SK-N-SH (cell line): Measurements from ENCODE around the gene IQGAP1. TPM values are rescaled to one million over a fixed set of nuclear protein-coding genes. Genes with fewer than 3 reads are reported as not detected.

Experiments used
- CTCF ChIA-PET: fragments of 300-600, 350-600 bp; formaldehyde crosslinking; extraction: SDS; loops from one replicate; lab custom pipeline; 2021; lab: Yijun Ruan, JAX
- POLR2A ChIA-PET: fragments of 350-600 bp; sonication (Branson Sonifier 250); formaldehyde crosslinking; extraction: SDS; loops from one replicate; lab custom pipeline; 2020; ENCODE audit warnings: antibody characterized with exemption, inconsistent platforms; lab: Yijun Ruan, JAX
- DNase-seq: peaks from one replicate; pipeline ENCODE4 v3.0.0; 2012
- H2AFZ ChIP-seq: fragments of 200-600 bp; sonication (generic); 2 replicates; pipeline ENCODE4 v1.8.1; 2016; ENCODE audit warnings: antibody characterized with exemption, mild to moderate bottlenecking, low read depth
- H3F3A ChIP-seq: fragments of 200-600 bp; sonication (generic); replicated peaks from 2 replicates; pipeline ENCODE3; 2016; ENCODE audit warnings: antibody characterized with exemption, mild to moderate bottlenecking; ENCODE audit not compliant: insufficient read depth
- H3K27ac ChIP-seq, 2 experiments: fragments of 200-500 bp in 1 of 2; fragments of 200-600 bp in 1 of 2; sonication (Bioruptor generic) in 1 of 2; sonication (generic), shearing (Covaris generic) in 1 of 2; 2 replicates each; pipeline versions ENCODE4 v1.5.1 to v1.6.1; 2014 to 2016; ENCODE audit warnings: low read depth in 2 of 2, inconsistent platforms in 1 of 2, low read length in 1 of 2, mild to moderate bottlenecking in 1 of 2, mixed read lengths in 1 of 2
- H3K27me3 ChIP-seq: fragments of 200-600 bp; sonication (generic), shearing (Covaris generic); 2 replicates; pipeline ENCODE4 v1.6.1; 2016; ENCODE audit warnings: mixed run types; ENCODE audit not compliant: insufficient read depth
- H3K36me3 ChIP-seq, 2 experiments: fragments of 200-500 bp in 1 of 2; fragments of 200-600 bp in 1 of 2; sonication (Bioruptor generic) in 1 of 2; sonication (generic) in 1 of 2; replicated peaks in 1 of 2; 2 replicates each; pipeline versions ENCODE3 to v1.5.1; 2014 to 2016; ENCODE audit warnings: low read length in 1 of 2, mild to moderate bottlenecking in 1 of 2; ENCODE audit not compliant: insufficient read depth in 2 of 2, control insufficient read depth in 1 of 2
- H3K4me1 ChIP-seq, 2 experiments: fragments of 200-500 bp in 1 of 2; fragments of 200-600 bp in 1 of 2; sonication (Bioruptor generic) in 1 of 2; sonication (generic), shearing (Covaris generic) in 1 of 2; 2 replicates each; pipeline versions ENCODE4 v1.5.1 to v1.6.1; 2014 to 2016; ENCODE audit warnings: low read depth in 1 of 2, low read length in 1 of 2, mixed run types in 1 of 2; ENCODE audit not compliant: insufficient read depth in 2 of 2, control insufficient read depth in 1 of 2
- H3K4me2 ChIP-seq: fragments of 200-600 bp; sonication (generic), shearing (Covaris generic); 2 replicates; pipeline ENCODE4 v1.6.1; 2017; ENCODE audit warnings: mixed run types
- H3K4me3 ChIP-seq, 2 experiments: fragments of 200-500 bp in 1 of 2; fragments of 200-600 bp in 1 of 2; sonication (Bioruptor generic) in 1 of 2; sonication (generic), shearing (Covaris generic) in 1 of 2; 2 replicates each; pipeline versions ENCODE4 v1.5.1 to v1.8.1; 2014 to 2016; ENCODE audit warnings: low read depth in 2 of 2, inconsistent platforms in 1 of 2, low read length in 1 of 2, mild to moderate bottlenecking in 1 of 2, mixed read lengths in 1 of 2, moderate library complexity in 1 of 2
- H3K79me2 ChIP-seq: fragments of 200-600 bp; sonication (generic); 2 replicates; pipeline ENCODE4 v1.8.1; 2017; ENCODE audit warnings: mild to moderate bottlenecking; ENCODE audit not compliant: insufficient read depth
- H3K9ac ChIP-seq: fragments of 200-600 bp; sonication (generic); 2 replicates; pipeline ENCODE4 v1.6.1; 2017; ENCODE audit warnings: mixed run types
- H3K9me2 ChIP-seq: fragments of 200-600 bp; sonication (generic); 2 replicates; pipeline ENCODE4 v1.6.1; 2017; ENCODE audit warnings: mixed run types
- H3K9me3 ChIP-seq: fragments of 200-600 bp; sonication (generic); 2 replicates; pipeline ENCODE4 v1.6.1; 2017; ENCODE audit warnings: mixed run types, mild to moderate bottlenecking, moderate library complexity
- H4K20me1 ChIP-seq: fragments of 200-600 bp; sonication (generic); 2 replicates; pipeline ENCODE4 v1.6.1; 2017; ENCODE audit warnings: mild to moderate bottlenecking, mixed run types; ENCODE audit not compliant: insufficient read depth
- CTCF ChIP-seq: fragments of 200-600 bp; sonication (generic); IDR thresholded peaks from 2 replicates; pipeline ENCODE4 v1.6.1; 2017; ENCODE audit warnings: antibody characterized with exemption, mild to moderate bottlenecking, moderate library complexity
- FOXJ3 ChIP-seq: sonication (generic); formaldehyde crosslinking; IDR thresholded peaks from 2 replicates; pipeline ENCODE4 v1.5.1; 2020; ENCODE audit warnings: mild to moderate bottlenecking, missing genetic modification reagents
- GABPA ChIP-seq: IDR thresholded peaks from 2 replicates; pipeline ENCODE4 v1.4.0; 2012; ENCODE audit warnings: low read depth, mild to moderate bottlenecking
- GATA2 ChIP-seq: sonication (generic); formaldehyde crosslinking; IDR thresholded peaks from 2 replicates; pipeline ENCODE4 v1.5.0; 2020; ENCODE audit warnings: mild to moderate bottlenecking, missing genetic modification reagents
- IRF3 ChIP-seq: fragments of 150-350 bp; IDR thresholded peaks from 2 replicates; pipeline ENCODE4 v1.6.1; 2016; ENCODE audit warnings: mild to moderate bottlenecking, low read depth, low read length
- MXI1 ChIP-seq: IDR thresholded peaks from 2 replicates; pipeline ENCODE4 v1.6.1; 2012; ENCODE audit warnings: mild to moderate bottlenecking, low read depth, low read length, improper control_type of control experiment
- NFIC ChIP-seq: IDR thresholded peaks from 2 replicates; pipeline ENCODE4 v1.4.0; 2012; ENCODE audit warnings: borderline replicate concordance
- NRF1 ChIP-seq: IDR thresholded peaks from 2 replicates; pipeline ENCODE4 v1.6.1; 2012; ENCODE audit warnings: low read depth, mild to moderate bottlenecking, low read length
- PBX3 ChIP-seq: IDR thresholded peaks from 2 replicates; pipeline ENCODE4; 2012
- RAD21 ChIP-seq: IDR thresholded peaks from 2 replicates; pipeline ENCODE4 v1.6.1; 2012; ENCODE audit warnings: mild to moderate bottlenecking, low read length
- RCOR1 ChIP-seq: fragments of 150-350 bp; IDR thresholded peaks from 2 replicates; pipeline ENCODE4 v1.6.1; 2017; ENCODE audit warnings: antibody characterized with exemption, low read length
- REST ChIP-seq: IDR thresholded peaks from 2 replicates; pipeline ENCODE4 v1.6.1; 2012; ENCODE audit warnings: mild to moderate bottlenecking, low read depth, low read length, moderate library complexity
- RFX5 ChIP-seq: IDR thresholded peaks from 2 replicates; pipeline ENCODE4 v1.6.1; 2012; ENCODE audit warnings: mild to moderate bottlenecking, improper control_type of control experiment, low read length
- USF1 ChIP-seq: IDR thresholded peaks from 2 replicates; pipeline ENCODE4 v1.4.0; 2012; ENCODE audit warnings: low read depth, borderline replicate concordance
- WGBS: methylation state at CpG from one replicate; pipeline ENCODE4 v1.1.6; 2017; ENCODE audit warnings: low lambda C conversion rate; 5-methylcytosine and 5-hydroxymethylcytosine counted together
- polyA plus RNA-seq, 3 experiments: library from polyadenylated mRNA; depleted of rRNA; stranded (reverse); fragments of >200 nt; gene quantifications; 2 replicates each; pipeline ENCODE4 v1.2.3, GENCODE V29; 2012

Gene IQGAP1
- polyA plus RNA-seq, 1 of the 3 experiments (the other 2 are of a cell fraction): 56.5 TPM

- CTCF ChIA-PET: interaction anchor here (0.9 to 1.5 kb wide), 2 partner anchors 12 to 21 kb away, joined by 3 read pairs; no protein-coding TSS in a partner anchor
- Histone ChIP-seq H3K4me1 (peaks cover 6 to 21% of the 10 kb centered on the region in 2 experiments), H3K9ac (no peak overlapping the region), H3K27me3 (no peaks in the 10 kb centered on the region), H3K9me3 (no peaks in the 10 kb centered on the region), H3K27ac (peak overlapping the region in 1 of 2 experiments; percentile 20; a peak in 1 of 4 replicates), H3K4me2 (no peak overlapping the region), H3K4me3 (no peak overlapping the region), H2AFZ (no peak overlapping the region), H3F3A (peaks cover 41% of the 10 kb centered on the region), H3K79me2 (peaks cover 98% of the 10 kb centered on the region), H3K36me3 (peaks cover 9 to 30% of the 10 kb centered on the region in 2 experiments), H4K20me1 (peaks cover 67% of the 10 kb centered on the region), H3K9me2 (no peaks in the 10 kb centered on the region)
- no peak for DNase-seq
- 100% methylated on average over 4 of the region's 4 CpGs for WGBS
- POLR2A ChIA-PET: no interaction called here
- no peak for TF ChIP-seq RCOR1
- no peak for TF ChIP-seq GABPA
- TF ChIP-seq RFX5: no peak
- no peak for TF ChIP-seq FOXJ3
- TF ChIP-seq GATA2 (CRISPR knock-in tag): no peak
These were observed 8.3 kb downstream of the IQGAP1 start for GRCh38 chr15:90396321-90396720.

GRCh38 chr15:90400005-90400758 is 12.1 kb downstream of the IQGAP1 start:
- Histone ChIP-seq H3K79me2 (peaks cover 98% of the 10 kb centered on the region), H4K20me1 (peaks cover 60% of the 10 kb centered on the region), H3K9ac (peak overlapping the region; percentile 66), H3K4me1 (peaks cover 12 to 39% of the 10 kb centered on the region in 2 experiments), H2AFZ (no peak overlapping the region; the same call in 1 of the 2 replicates), H3K4me2 (peak overlapping the region; percentile 70), H3K9me3 (no peaks in the 10 kb centered on the region), H3F3A (peaks cover 60% of the 10 kb centered on the region), H3K27ac (peak overlapping the region; percentile 81 to 97), H3K27me3 (no peaks in the 10 kb centered on the region), H3K9me2 (no peaks in the 10 kb centered on the region), H3K36me3 (peaks cover 3 to 10% of the 10 kb centered on the region in 2 experiments), H3K4me3 (peak overlapping the region in 1 of 2 experiments; percentile 16; a peak in 1 of 4 replicates)
- CTCF ChIA-PET: interaction anchor here (0.6 to 1.3 kb wide), 3 partner anchors 43 to 82 kb away, joined by 3 to 7 read pairs (median 3); no protein-coding TSS in a partner anchor
- WGBS: 83% methylated on average over 7 of the region's 7 CpGs
- no peak for TF ChIP-seq RAD21
- no peak for TF ChIP-seq IRF3
- TF ChIP-seq CTCF: no peak
- no peak for TF ChIP-seq PBX3
- no peak for TF ChIP-seq RCOR1
- no peak for TF ChIP-seq RFX5
- no peak for TF ChIP-seq USF1
- TF ChIP-seq GATA2 (CRISPR knock-in tag): no peak
- TF ChIP-seq REST: no peak
- no peak for TF ChIP-seq NRF1
- TF ChIP-seq NFIC: no peak
- TF ChIP-seq MXI1: no peak
- POLR2A ChIA-PET: no interaction called here
- no peak for DNase-seq
